ENCODE data around the gene UAP1. TPM values are rescaled to one million over a fixed set of nuclear protein-coding genes. Genes with fewer than 3 reads are reported as not detected.

UAP1 gene
- total RNA-seq, 1 donor from 2014 or later, result 103 TPM

GRCh38 chr1:162635418-162635817, 73.9 kb downstream of the UAP1 start:
- peaks cover 22% of the 10 kb centered on the region for H3K4me1 Mint-ChIP-seq (ENCODE audit: low read depth, unreplicated experiment)
- no peak overlapping the region for H2AFZ ChIP-seq (ENCODE audit: low read depth, low read length)
- H3K4me2 ChIP-seq (ENCODE audit: low read length), result peak overlapping the region; percentile 93
- no peaks in the 10 kb centered on the region for H3K27me3 Mint-ChIP-seq (ENCODE audit: low read depth, unreplicated experiment)
- H3K9me3 ChIP-seq (ENCODE audit: insufficient read depth, low read depth, low read length), result no peaks in the 10 kb centered on the region
- peaks cover 24% of the 10 kb centered on the region for H4K20me1 ChIP-seq (ENCODE audit: insufficient read depth, low read length)
- TF ChIP-seq EZH2 (IDR thresholded peaks at IDR 0.05; ENCODE audit: insufficient read depth, low read length), result no peak
- no peak for TF ChIP-seq CTCF (IDR thresholded peaks at IDR 0.05; ENCODE audit: insufficient read depth, low read depth, low read length)
- peaks cover 2% of the 10 kb centered on the region for H3K9me3 Mint-ChIP-seq (ENCODE audit: unreplicated experiment)
- H3K4me3 Mint-ChIP-seq (ENCODE audit: unreplicated experiment), result peak overlapping the region; percentile 60
- H3K79me2 ChIP-seq (ENCODE audit: insufficient read depth, low read length), result peaks cover 73% of the 10 kb centered on the region
- no peaks in the 10 kb centered on the region for H3K27me3 ChIP-seq (ENCODE audit: insufficient read depth, low read length)
- H3K9ac ChIP-seq (ENCODE audit: low read length), result no peak overlapping the region
- H3K4me3 ChIP-seq (ENCODE audit: insufficient read depth, low read depth, low read length), result no peak overlapping the region
- no peak overlapping the region for H3K27ac ChIP-seq (ENCODE audit: low read depth, low read length)
- H3K27ac Mint-ChIP-seq (ENCODE audit: unreplicated experiment), result no peak overlapping the region
- no peak for DNase-seq (ENCODE audit: low read depth)
- H3K36me3 Mint-ChIP-seq (ENCODE audit: low read depth, unreplicated experiment), result peaks cover 5% of the 10 kb centered on the region
- no peaks in the 10 kb centered on the region for H3K36me3 ChIP-seq (ENCODE audit: insufficient read depth, low read length)
- FAIRE-seq, result peak; percentile 9
- H3K4me1 ChIP-seq (ENCODE audit: insufficient read depth, low read length), result peaks cover 36% of the 10 kb centered on the region

- FAIRE-seq (peak; percentile 32), DNase-seq (ENCODE audit: low read depth) (no peak)
- Histone ChIP-seq H3K4me2 (ENCODE audit: low read length) (no peak overlapping the region), H4K20me1 (ENCODE audit: insufficient read depth, low read length) (peaks cover 39% of the 10 kb centered on the region), H3K9ac (ENCODE audit: low read length) (no peak overlapping the region), H3K79me2 (ENCODE audit: insufficient read depth, low read length) (peaks cover 75% of the 10 kb centered on the region), H3K27ac (ENCODE audit: low read depth, low read length) (no peak overlapping the region), H3K36me3 (ENCODE audit: insufficient read depth, low read length) (no peaks in the 10 kb centered on the region), H3K4me3 (ENCODE audit: insufficient read depth, low read depth, low read length) (no peak overlapping the region), H3K9me3 (ENCODE audit: insufficient read depth, low read depth, low read length) (no peaks in the 10 kb centered on the region), H2AFZ (ENCODE audit: low read depth, low read length) (no peak overlapping the region), H3K27me3 (ENCODE audit: insufficient read depth, low read length) (no peaks in the 10 kb centered on the region), H3K4me1 (ENCODE audit: insufficient read depth, low read length) (peaks cover 3% of the 10 kb centered on the region)
- no peaks in the 10 kb centered on the region for H3K9me3 Mint-ChIP-seq (ENCODE audit: unreplicated experiment)
- no peak overlapping the region for H3K4me3 Mint-ChIP-seq (ENCODE audit: unreplicated experiment)
- H3K36me3 Mint-ChIP-seq (ENCODE audit: low read depth, unreplicated experiment), result no peaks in the 10 kb centered on the region
- H3K27me3 Mint-ChIP-seq (ENCODE audit: low read depth, unreplicated experiment), result no peaks in the 10 kb centered on the region
- H3K27ac Mint-ChIP-seq (ENCODE audit: unreplicated experiment), result no peak overlapping the region
- no peak for TF ChIP-seq EZH2 (IDR thresholded peaks at IDR 0.05; ENCODE audit: insufficient read depth, low read length)
- TF ChIP-seq CTCF (IDR thresholded peaks at IDR 0.05; ENCODE audit: insufficient read depth, low read depth, low read length), result no peak
- peaks cover 3% of the 10 kb centered on the region for H3K4me1 Mint-ChIP-seq (ENCODE audit: low read depth, unreplicated experiment)
Measured at GRCh38 chr1:162639718-162640117, 78.2 kb downstream of the UAP1 start.

- Histone ChIP-seq H3K4me1 (ENCODE audit: insufficient read depth, low read length) (no peaks in the 10 kb centered on the region), H3K4me2 (ENCODE audit: low read length) (no peak overlapping the region), H4K20me1 (ENCODE audit: insufficient read depth, low read length) (peaks cover 36% of the 10 kb centered on the region), H3K79me2 (ENCODE audit: insufficient read depth, low read length) (peaks cover 68% of the 10 kb centered on the region), H3K4me3 (ENCODE audit: insufficient read depth, low read depth, low read length) (no peak overlapping the region), H3K27me3 (ENCODE audit: insufficient read depth, low read length) (no peaks in the 10 kb centered on the region), H3K9ac (ENCODE audit: low read length) (no peak overlapping the region), H3K27ac (ENCODE audit: low read depth, low read length) (no peak overlapping the region), H3K36me3 (ENCODE audit: insufficient read depth, low read length) (no peaks in the 10 kb centered on the region), H3K9me3 (ENCODE audit: insufficient read depth, low read depth, low read length) (no peaks in the 10 kb centered on the region), H2AFZ (ENCODE audit: low read depth, low read length) (no peak overlapping the region)
- Mint-ChIP-seq H3K4me3 (ENCODE audit: unreplicated experiment) (no peak overlapping the region), H3K9me3 (ENCODE audit: unreplicated experiment) (no peaks in the 10 kb centered on the region), H3K27me3 (ENCODE audit: low read depth, unreplicated experiment) (no peaks in the 10 kb centered on the region), H3K27ac (ENCODE audit: unreplicated experiment) (no peak overlapping the region), H3K4me1 (ENCODE audit: low read depth, unreplicated experiment) (no peaks in the 10 kb centered on the region), H3K36me3 (ENCODE audit: low read depth, unreplicated experiment) (no peaks in the 10 kb centered on the region)
- TF ChIP-seq CTCF (IDR thresholded peaks at IDR 0.05; ENCODE audit: insufficient read depth, low read depth, low read length) (no peak), EZH2 (IDR thresholded peaks at IDR 0.05; ENCODE audit: insufficient read depth, low read length) (no peak)
- no peak for FAIRE-seq
- DNase-seq (ENCODE audit: low read depth), result no peak
Measured at GRCh38 chr1:162641114-162641513, 79.6 kb downstream of the UAP1 start.

All from astrocyte (in vitro differentiated cells and primary cell).